Measurements from ENCODE around the gene ZNF367.

DNA sequence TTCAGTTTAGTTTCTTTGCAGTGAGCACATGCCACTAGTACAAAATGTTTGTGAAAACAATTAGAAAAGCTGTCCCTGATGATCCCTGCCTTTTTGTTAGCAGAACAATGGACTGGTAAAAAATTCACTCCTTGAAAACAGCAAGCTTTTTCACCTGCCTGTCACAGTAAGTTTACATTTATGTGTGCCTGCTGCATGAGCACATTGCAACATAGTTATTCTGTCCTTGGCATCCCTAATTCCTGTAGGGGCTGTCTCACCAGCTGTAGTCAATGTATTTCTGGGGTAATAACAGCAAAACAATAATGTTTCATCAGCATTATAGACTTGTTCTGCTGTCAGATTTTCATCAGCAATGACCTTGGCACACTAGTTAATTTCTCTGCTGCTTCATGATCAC lies 11.6 kb upstream of the ZNF367 start:
- TF ChIP-seq, protein P1, sequence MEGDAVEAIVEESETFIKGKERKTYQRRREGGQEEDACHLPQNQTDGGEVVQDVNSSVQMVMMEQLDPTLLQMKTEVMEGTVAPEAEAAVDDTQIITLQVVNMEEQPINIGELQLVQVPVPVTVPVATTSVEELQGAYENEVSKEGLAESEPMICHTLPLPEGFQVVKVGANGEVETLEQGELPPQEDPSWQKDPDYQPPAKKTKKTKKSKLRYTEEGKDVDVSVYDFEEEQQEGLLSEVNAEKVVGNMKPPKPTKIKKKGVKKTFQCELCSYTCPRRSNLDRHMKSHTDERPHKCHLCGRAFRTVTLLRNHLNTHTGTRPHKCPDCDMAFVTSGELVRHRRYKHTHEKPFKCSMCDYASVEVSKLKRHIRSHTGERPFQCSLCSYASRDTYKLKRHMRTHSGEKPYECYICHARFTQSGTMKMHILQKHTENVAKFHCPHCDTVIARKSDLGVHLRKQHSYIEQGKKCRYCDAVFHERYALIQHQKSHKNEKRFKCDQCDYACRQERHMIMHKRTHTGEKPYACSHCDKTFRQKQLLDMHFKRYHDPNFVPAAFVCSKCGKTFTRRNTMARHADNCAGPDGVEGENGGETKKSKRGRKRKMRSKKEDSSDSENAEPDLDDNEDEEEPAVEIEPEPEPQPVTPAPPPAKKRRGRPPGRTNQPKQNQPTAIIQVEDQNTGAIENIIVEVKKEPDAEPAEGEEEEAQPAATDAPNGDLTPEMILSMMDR (conservative IDR thresholded peaks at IDR 0.05; ENCODE audit: low read depth in 2 of 2), result no peak
- TF ChIP-seq REST (IDR thresholded peaks at IDR 0.05; ENCODE audit: unreplicated experiment), result no peak
- TF ChIP-seq POLR2AphosphoS5 (IDR thresholded peaks at IDR 0.05; ENCODE audit: low read depth), result no peak
- TF ChIP-seq EZH2 (IDR thresholded peaks at IDR 0.05; ENCODE audit: low read depth, unreplicated experiment), result no peak
- no peak for TF ChIP-seq CREB1 (CRISPR knock-in tag; IDR thresholded peaks at IDR 0.05; ENCODE audit: low read depth)
- TF ChIP-seq, protein P2, sequence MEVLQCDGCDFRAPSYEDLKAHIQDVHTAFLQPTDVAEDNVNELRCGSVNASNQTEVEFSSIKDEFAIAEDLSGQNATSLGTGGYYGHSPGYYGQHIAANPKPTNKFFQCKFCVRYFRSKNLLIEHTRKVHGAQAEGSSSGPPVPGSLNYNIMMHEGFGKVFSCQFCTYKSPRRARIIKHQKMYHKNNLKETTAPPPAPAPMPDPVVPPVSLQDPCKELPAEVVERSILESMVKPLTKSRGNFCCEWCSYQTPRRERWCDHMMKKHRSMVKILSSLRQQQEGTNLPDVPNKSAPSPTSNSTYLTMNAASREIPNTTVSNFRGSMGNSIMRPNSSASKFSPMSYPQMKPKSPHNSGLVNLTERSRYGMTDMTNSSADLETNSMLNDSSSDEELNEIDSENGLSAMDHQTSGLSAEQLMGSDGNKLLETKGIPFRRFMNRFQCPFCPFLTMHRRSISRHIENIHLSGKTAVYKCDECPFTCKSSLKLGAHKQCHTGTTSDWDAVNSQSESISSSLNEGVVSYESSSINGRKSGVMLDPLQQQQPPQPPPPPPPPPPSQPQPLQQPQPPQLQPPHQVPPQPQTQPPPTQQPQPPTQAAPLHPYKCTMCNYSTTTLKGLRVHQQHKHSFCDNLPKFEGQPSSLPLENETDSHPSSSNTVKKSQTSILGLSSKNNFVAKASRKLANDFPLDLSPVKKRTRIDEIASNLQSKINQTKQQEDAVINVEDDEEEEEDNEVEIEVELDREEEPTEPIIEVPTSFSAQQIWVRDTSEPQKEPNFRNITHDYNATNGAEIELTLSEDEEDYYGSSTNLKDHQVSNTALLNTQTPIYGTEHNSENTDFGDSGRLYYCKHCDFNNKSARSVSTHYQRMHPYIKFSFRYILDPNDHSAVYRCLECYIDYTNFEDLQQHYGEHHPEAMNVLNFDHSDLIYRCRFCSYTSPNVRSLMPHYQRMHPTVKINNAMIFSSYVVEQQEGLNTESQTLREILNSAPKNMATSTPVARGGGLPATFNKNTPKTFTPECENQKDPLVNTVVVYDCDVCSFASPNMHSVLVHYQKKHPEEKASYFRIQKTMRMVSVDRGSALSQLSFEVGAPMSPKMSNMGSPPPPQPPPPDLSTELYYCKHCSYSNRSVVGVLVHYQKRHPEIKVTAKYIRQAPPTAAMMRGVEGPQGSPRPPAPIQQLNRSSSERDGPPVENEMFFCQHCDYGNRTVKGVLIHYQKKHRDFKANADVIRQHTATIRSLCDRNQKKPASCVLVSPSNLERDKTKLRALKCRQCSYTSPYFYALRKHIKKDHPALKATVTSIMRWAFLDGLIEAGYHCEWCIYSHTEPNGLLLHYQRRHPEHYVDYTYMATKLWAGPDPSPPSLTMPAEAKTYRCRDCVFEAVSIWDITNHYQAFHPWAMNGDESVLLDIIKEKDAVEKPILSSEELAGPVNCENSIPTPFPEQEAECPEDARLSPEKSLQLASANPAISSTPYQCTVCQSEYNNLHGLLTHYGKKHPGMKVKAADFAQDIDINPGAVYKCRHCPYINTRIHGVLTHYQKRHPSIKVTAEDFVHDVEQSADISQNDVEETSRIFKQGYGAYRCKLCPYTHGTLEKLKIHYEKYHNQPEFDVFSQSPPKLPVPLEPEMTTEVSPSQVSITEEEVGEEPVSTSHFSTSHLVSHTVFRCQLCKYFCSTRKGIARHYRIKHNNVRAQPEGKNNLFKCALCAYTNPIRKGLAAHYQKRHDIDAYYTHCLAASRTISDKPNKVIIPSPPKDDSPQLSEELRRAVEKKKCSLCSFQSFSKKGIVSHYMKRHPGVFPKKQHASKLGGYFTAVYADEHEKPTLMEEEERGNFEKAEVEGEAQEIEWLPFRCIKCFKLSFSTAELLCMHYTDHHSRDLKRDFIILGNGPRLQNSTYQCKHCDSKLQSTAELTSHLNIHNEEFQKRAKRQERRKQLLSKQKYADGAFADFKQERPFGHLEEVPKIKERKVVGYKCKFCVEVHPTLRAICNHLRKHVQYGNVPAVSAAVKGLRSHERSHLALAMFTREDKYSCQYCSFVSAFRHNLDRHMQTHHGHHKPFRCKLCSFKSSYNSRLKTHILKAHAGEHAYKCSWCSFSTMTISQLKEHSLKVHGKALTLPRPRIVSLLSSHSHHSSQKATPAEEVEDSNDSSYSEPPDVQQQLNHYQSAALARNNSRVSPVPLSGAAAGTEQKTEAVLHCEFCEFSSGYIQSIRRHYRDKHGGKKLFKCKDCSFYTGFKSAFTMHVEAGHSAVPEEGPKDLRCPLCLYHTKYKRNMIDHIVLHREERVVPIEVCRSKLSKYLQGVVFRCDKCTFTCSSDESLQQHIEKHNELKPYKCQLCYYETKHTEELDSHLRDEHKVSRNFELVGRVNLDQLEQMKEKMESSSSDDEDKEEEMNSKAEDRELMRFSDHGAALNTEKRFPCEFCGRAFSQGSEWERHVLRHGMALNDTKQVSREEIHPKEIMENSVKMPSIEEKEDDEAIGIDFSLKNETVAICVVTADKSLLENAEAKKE (CRISPR knock-in tag; IDR thresholded peaks at IDR 0.05), result no peak
- TF ChIP-seq EZH2phosphoT487 (IDR thresholded peaks at IDR 0.05; ENCODE audit: unreplicated experiment), result no peak
- TF ChIP-seq STAT1 (IDR thresholded peaks at IDR 0.05; ENCODE audit: unreplicated experiment), result no peak
- no peak for TF ChIP-seq JUNB (IDR thresholded peaks at IDR 0.05; ENCODE audit: unreplicated experiment)
- TF ChIP-seq NANOG (IDR thresholded peaks at IDR 0.05; ENCODE audit: borderline replicate concordance), result no peak
- no peak for TF ChIP-seq ZNF331 (CRISPR knock-in tag; IDR thresholded peaks at IDR 0.05; ENCODE audit: low read depth)
- TF ChIP-seq ZNF114 (CRISPR knock-in tag; IDR thresholded peaks at IDR 0.05), result no peak
- TF ChIP-seq, protein P3, sequence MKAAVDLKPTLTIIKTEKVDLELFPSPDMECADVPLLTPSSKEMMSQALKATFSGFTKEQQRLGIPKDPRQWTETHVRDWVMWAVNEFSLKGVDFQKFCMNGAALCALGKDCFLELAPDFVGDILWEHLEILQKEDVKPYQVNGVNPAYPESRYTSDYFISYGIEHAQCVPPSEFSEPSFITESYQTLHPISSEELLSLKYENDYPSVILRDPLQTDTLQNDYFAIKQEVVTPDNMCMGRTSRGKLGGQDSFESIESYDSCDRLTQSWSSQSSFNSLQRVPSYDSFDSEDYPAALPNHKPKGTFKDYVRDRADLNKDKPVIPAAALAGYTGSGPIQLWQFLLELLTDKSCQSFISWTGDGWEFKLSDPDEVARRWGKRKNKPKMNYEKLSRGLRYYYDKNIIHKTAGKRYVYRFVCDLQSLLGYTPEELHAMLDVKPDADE (IDR thresholded peaks at IDR 0.05), result no peak
